Fibroblast of lung (primary cell): Measurements from ENCODE around the gene TRIM37. TPM values are rescaled to one million over a fixed set of nuclear protein-coding genes. Genes with fewer than 3 reads are reported as not detected.

Source experiments
- DNase-seq, 2 donors: peaks; one replicate each; pipeline versions ENCODE4 v3.0.0 to v3.0.0-alpha.2; 2010; ENCODE audit warnings: low read depth in 2 of 2
- H2AFZ ChIP-seq: 2 replicates; pipeline ENCODE4 v1.5.1; 2012; ENCODE audit warnings: low read length, control low read depth, inconsistent platforms
- H3K27ac ChIP-seq: 2 replicates; pipeline ENCODE4 v1.5.1; 2011; ENCODE audit warnings: low read length, control low read depth; ENCODE audit not compliant: insufficient read depth
- H3K27me3 ChIP-seq: 2 replicates; pipeline ENCODE4 v1.5.1; 2011; ENCODE audit warnings: mild to moderate bottlenecking, low read length; ENCODE audit not compliant: control insufficient read depth, insufficient read depth
- H3K36me3 ChIP-seq: 2 replicates; pipeline ENCODE4 v1.5.1; 2011; ENCODE audit warnings: low read length; ENCODE audit not compliant: control insufficient read depth, insufficient read depth
- H3K4me1 ChIP-seq: 2 replicates; pipeline ENCODE4 v1.5.1; 2011; ENCODE audit warnings: low read length; ENCODE audit not compliant: control insufficient read depth, insufficient read depth; ENCODE audit errors: extremely low read depth
- H3K4me2 ChIP-seq: 2 replicates; pipeline ENCODE4 v1.5.1; 2011; ENCODE audit warnings: low read length, control low read depth; ENCODE audit not compliant: insufficient read depth; ENCODE audit errors: extremely low read depth
- H3K4me3 ChIP-seq, 4 experiments: fragments of 200-600 bp in 1 of 4; sonication (generic) in 1 of 4; replicated peaks in 1 of 4; 2 replicates each; pipeline ENCODE4 v1.5.1; 2011 to 2016; ENCODE audit warnings: low read length in 4 of 4, low read depth in 3 of 4, mild to moderate bottlenecking in 3 of 4, control low read depth in 2 of 4, inconsistent platforms in 1 of 4, mixed read lengths in 1 of 4; ENCODE audit not compliant: insufficient read depth in 1 of 4; ENCODE audit errors: control extremely low read depth in 1 of 4
- H3K79me2 ChIP-seq: 2 replicates; pipeline ENCODE4 v1.5.1; 2012; ENCODE audit warnings: mild to moderate bottlenecking, low read length, inconsistent platforms; ENCODE audit not compliant: control insufficient read depth, insufficient read depth
- H3K9ac ChIP-seq: 2 replicates; pipeline ENCODE4 v1.5.1; 2011; ENCODE audit warnings: mild to moderate bottlenecking, low read length, control low read depth; ENCODE audit not compliant: insufficient read depth
- H3K9me3 ChIP-seq: 2 replicates; pipeline ENCODE4 v1.5.1; 2012; ENCODE audit warnings: low read depth, low read length; ENCODE audit not compliant: control insufficient read depth, insufficient read depth
- H4K20me1 ChIP-seq: 2 replicates; pipeline ENCODE4 v1.5.1; 2011; ENCODE audit warnings: low read length; ENCODE audit not compliant: control insufficient read depth, insufficient read depth; ENCODE audit errors: extremely low read depth
- CTCF ChIP-seq, 2 donors: IDR thresholded peaks in 1 of 2; conservative IDR thresholded peaks in 1 of 2; 1 replicate in 1 of 2; 2 replicates in 1 of 2; pipeline ENCODE4 v1.5.1; 2011 to 2012; ENCODE audit warnings: low read length in 2 of 2, control low read depth in 1 of 2, inconsistent platforms in 1 of 2, low read depth in 1 of 2, mild to moderate bottlenecking in 1 of 2
- EZH2 ChIP-seq: IDR thresholded peaks from 2 replicates; pipeline ENCODE4 v1.5.1; 2012; ENCODE audit warnings: low read length, control low read depth, mild to moderate bottlenecking; ENCODE audit errors: missing control alignments
- polyA plus RNA-seq, 2 donors: library from polyadenylated mRNA; depleted of rRNA in 1 of 2; stranded (reverse) in 1 of 2; unstranded in 1 of 2; fragments of >200 nt; gene quantifications; 2 replicates each; pipeline ENCODE4 v1.2.1, GENCODE V29; 2011 to 2012; ENCODE audit warnings: missing spikeins in 1 of 2
- total RNA-seq: library from RNA; depleted of rRNA; stranded (reverse); fragments of >200 nt; gene quantifications from 2 replicates; pipeline ENCODE4 v1.2.1, GENCODE V29; 2014

Gene TRIM37
- total and polyA plus RNA-seq, 2 donors (not counting 1 experiment from before 2014, with no cell fraction given): 29.3 to 55.3 TPM

- no peak for TF ChIP-seq EZH2
- TF ChIP-seq CTCF (conservative IDR thresholded peaks at IDR 0.05 in 1 of 2, IDR thresholded peaks at IDR 0.05 in 1 of 2; ENCODE audit: low read depth in 1 of 2, low read length in 2 of 2): no peak
- no peak overlapping the region for H3K27ac ChIP-seq
Measured at GRCh38 chr17:58932956-58933355, 173.7 kb downstream of the TRIM37 start.

More at GRCh38 chr17:58932956-58933355, 173.7 kb downstream of the TRIM37 start:
- Histone ChIP-seq H3K4me3 (no peak overlapping the region), H3K27me3 (no peaks in the 10 kb centered on the region), H3K9me3 (no peaks in the 10 kb centered on the region), H3K4me1 (no peaks in the 10 kb centered on the region), H3K79me2 (no peaks in the 10 kb centered on the region), H4K20me1 (no peaks in the 10 kb centered on the region), H3K9ac (no peak overlapping the region), H2AFZ (no peak overlapping the region), H3K36me3 (no peaks in the 10 kb centered on the region), H3K4me2 (no peak overlapping the region)
- DNase-seq: no peak

Other genes starting within 250 kb of the TRIM37 start
- 32.9 and 53.7 TPM in 2 replicates for gene SKA2, start 48.3 kb upstream of the TRIM37 start, total RNA-seq
- 52.9 and 63.0 TPM in 2 replicates for gene SKA2, start 48.3 kb upstream of the TRIM37 start, polyA plus RNA-seq
- 1.0 and 6.1 TPM in 2 replicates for gene PRR11, start 48.9 kb upstream of the TRIM37 start, total RNA-seq
- gene PRR11, start 48.9 kb upstream of the TRIM37 start, polyA plus RNA-seq: 18.9 and 63.1 TPM in 2 replicates
- 25.3 and 25.7 TPM in 2 replicates for gene SMG8, start 103.2 kb upstream of the TRIM37 start, total RNA-seq
- 13.3 and 14.5 TPM in 2 replicates for gene SMG8, start 103.2 kb upstream of the TRIM37 start, polyA plus RNA-seq
- 1.3 and 1.5 TPM in 2 replicates for gene GDPD1, start 113.6 kb upstream of the TRIM37 start, total RNA-seq
- gene GDPD1, start 113.6 kb upstream of the TRIM37 start, polyA plus RNA-seq: 0.44 and 0.67 TPM in 2 replicates
- 7.8 and 8.0 TPM in 2 replicates for gene YPEL2, start 224.8 kb upstream of the TRIM37 start, total RNA-seq
- 2.5 and 4.8 TPM in 2 replicates for gene YPEL2, start 224.8 kb upstream of the TRIM37 start, polyA plus RNA-seq